Hippocampal formation (tissue), 2 donors: ENCODE measurements around the gene WASF2.

ENCODE experiments used
- DNase-seq, 2 donors: peaks; one replicate each; lab custom pipeline; 2025; lab: John Stamatoyannopoulos, UW

The WASF2 gene

GRCh38 chr1:27522432-27523336 lies 32.7 kb upstream of the WASF2 start:
- peak in 1 of 2 donors; percentile 60 for DNase-seq

DNA sequence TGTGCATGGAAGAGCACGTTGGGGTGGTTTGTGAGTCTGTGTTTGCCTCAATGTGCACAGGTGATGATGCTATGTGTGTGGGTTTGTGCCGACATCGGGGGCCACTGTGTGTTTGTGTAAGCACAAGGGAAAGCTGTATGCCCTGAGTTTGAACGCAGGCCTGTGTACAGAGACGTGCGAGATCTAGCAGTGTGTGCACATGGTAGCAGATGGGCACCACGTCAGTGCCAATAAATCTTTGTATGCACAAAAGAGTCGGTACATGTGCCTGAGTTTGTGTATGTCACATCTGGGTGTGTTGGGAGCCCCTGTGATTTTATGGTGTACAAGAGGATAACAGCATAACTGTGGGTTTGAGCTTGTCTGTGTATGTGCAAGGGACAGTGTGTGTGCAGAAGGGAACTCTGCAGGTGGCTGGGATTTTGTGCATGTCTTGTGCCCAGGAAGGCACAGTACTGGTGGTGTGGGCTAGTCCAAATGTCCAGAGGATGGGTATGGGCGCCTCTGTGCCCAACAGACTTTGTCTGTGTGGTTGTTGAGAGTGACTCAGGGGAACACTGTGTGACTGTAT lies 32.0 kb upstream of the WASF2 start:
- DNase-seq: no peak

- peak in 1 of 2 donors; percentile 56 for DNase-seq
Observed at GRCh38 chr1:27521336-27521831, 31.4 kb upstream of the WASF2 start.

- peak; percentile 29 to 45 for DNase-seq
Observed at GRCh38 chr1:27520651-27521050, 30.7 kb upstream of the WASF2 start.

GRCh38 chr1:27519331-27520258 lies 29.6 kb upstream of the WASF2 start:
- peak in 1 of 2 donors; percentile 71 for DNase-seq

DNA sequence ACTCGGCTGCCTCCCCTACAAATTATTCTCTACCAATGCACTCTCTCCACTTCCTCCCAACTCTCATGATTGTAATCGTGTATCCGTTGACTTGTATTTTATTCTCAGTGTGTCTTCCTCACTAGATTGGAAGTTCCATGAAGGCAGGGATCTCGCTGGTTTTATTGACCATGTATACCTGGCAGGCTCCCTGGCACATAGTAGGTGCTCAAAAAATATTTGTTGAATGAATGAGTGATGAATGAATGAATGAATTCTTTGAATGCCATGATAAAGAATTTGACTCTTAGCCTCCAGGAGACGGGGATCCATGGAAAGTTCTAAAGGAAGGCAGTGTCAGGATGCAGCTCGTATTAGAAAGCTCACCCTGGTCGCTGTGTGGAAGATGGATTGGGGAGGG lies 28.8 kb upstream of the WASF2 start:
- DNase-seq: no peak

GRCh38 chr1:27517907-27518718 lies 28.1 kb upstream of the WASF2 start:
- no peak for DNase-seq

DNA sequence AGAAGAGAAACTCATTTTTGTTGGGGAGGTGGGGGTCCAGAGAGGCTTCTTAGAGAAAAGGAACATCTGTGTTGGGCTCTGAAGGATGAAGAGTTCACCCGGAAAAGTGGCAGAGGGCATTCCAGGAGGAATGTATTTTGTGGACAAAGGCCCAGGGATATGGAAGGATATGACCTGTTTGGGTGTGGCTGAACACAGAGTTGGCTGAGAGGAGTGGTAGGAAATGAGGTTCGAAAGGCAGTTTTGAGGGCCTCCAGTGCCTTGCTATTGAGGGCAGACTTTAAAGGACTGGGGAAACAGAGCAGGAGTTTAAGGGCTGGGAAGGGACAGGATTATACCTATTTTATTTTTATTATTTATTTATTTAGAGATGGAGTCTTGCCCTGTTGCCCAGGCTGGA lies 27.3 kb upstream of the WASF2 start:
- DNase-seq: no peak

DNA sequence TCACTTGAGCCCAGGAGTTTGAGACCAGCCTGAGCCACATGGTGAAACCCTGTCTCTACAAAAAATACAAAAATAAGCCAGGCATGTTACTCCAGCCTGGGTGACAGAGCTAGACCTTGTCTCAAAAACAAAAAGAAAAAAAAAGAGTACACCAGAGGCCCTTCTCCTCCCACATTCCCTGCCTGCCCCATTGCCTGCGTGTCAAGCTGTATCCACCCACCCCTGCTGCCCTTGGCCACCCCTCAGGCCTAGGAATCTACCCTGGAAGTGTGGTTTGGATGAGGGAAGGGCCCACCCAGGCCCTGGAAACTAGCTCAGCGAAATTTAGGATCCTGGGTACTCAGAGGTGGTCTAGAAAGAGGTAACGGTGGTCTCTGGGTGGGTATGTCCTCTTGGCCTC lies 25.7 kb upstream of the WASF2 start:
- DNase-seq: no peak

DNA sequence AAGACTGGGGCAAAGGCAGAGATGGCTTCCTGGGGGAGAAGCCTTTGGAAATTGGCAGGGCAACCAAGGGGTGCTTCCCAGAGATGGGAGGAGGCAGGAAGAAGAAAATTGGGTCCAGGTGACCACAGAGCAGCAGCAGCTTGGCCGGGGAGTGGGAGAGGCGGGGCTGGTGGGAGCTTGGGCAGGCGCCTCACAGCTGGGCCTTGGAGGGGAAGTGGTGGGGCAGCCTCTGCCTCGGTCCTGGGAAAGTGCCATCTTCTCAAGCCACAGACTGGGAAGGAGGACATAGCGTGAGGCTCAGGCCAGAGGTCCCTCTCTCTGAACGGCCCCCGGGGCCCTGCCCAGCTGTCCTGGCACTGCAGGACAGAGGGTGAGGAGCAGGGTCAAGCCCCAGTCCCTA lies 24.0 kb upstream of the WASF2 start:
- DNase-seq: no peak

DNA sequence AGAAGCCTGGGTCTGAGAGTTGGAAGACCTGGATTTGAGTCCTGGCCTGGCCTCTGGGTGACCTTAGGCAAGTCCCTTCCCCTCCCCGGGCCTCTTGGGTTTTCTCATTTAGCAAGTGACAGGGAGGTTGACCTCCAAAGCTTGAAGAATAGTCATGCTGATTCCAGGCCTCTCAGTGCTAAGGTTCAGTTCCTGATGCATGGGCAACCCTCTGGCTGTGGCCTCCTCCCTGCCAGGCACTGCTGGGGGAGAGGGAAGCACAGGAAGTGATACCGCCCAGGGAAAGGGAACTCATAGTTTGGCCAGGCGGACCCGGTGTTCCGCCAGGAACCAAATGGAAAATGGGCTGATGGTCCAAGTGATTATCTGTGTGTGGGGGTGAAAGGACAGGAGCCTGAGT lies 23.6 kb upstream of the WASF2 start:
- no peak for DNase-seq

GRCh38 chr1:27509127-27510080 lies 19.4 kb upstream of the WASF2 start:
- DNase-seq: no peak

DNA sequence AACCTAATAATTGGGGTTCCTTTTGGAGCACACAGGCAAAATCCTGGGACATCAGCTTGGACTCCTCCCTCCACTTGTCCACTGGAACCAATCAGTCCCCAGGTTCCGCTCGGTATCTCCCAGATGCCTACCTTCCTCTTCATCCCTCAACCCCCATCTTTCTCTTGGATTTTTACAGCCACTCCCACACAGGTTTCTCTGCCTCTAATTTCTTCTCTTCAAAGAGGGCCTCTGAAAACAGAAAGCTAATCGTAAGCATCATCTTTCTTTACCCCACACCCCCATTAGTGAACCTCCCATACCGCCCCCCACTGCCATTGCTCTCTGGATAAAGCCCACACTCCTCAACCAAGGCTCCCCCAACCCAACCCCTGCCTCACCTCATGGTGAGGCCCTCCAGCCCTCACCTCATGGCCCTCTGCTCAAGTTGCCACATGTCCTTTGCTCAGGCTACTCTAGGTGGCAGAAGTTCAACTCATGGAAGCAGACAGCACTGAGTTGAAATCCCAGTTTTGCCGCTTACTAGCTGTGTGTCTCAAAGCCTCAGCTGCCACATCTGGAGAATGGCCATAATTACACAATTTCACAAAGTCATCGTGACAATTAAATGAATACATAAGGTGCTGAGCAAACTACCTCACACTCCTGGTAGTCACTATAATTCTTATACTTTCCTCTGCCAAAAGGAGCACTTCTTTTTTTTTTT lies 18.1 kb upstream of the WASF2 start:
- DNase-seq: no peak

- DNase-seq: no peak
Observed at GRCh38 chr1:27506703-27507102, 16.7 kb upstream of the WASF2 start.

DNA sequence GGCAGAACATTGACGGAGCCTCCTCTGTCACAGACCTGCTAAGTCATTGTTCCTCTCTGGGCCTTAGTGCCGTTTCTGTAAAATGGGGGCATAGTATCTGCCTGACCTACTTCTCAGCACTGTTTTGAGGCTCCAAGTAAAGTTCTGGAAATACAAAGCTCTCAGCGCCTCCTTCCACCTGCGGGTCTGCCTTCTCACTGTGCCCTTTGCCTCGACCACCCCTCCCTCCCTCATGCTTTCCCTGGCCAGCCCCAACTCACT lies 15.4 kb upstream of the WASF2 start:
- no peak for DNase-seq

- peak; percentile 85 to 95 for DNase-seq
Observed at GRCh38 chr1:27504588-27505419, 14.8 kb upstream of the WASF2 start.

- peak in 1 of 2 donors; percentile 55 for DNase-seq
Observed at GRCh38 chr1:27503844-27504587, 14.0 kb upstream of the WASF2 start.

DNA sequence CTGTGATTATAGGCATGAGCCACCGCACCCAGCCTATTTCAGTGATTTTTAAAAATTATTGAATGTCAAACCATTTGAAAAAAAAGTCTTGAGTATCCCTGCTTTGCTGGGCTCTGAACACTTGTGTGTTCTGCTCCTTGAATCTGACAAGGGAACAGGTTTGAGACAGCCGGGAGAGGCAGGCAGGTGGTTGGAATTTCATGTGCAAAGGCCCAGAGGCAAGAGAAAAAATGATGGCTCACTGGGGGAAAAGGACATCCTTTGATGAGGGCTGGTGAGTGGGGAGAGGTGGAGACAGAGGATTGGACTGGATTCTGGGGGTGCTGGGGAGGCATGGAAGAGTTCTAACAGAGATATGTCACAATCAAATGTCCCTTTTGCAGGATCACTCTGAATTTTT lies 13.1 kb upstream of the WASF2 start:
- no peak for DNase-seq
